HPDE6-E6E7 (cell line): ENCODE results near the gene SLC35B2.

ENCODE experiments used
- DNase-seq: peaks from one replicate; pipeline ENCODE4 v3.0.0; 2011; ENCODE audit warnings: missing footprints; ENCODE audit errors: extremely low spot score

SLC35B2 gene

GRCh38 chr6:44286285-44286565 lies 28.9 kb upstream of the SLC35B2 start:
- no peak for DNase-seq

- DNase-seq = no peak
Measured at GRCh38 chr6:44285552-44286284, 28.4 kb upstream of the SLC35B2 start.

- no peak for DNase-seq
Measured at GRCh38 chr6:44284867-44285266, 27.5 kb upstream of the SLC35B2 start.

- DNase-seq = no peak
Measured at GRCh38 chr6:44284121-44284520, 26.8 kb upstream of the SLC35B2 start.

GRCh38 chr6:44278774-44279697 lies 21.7 kb upstream of the SLC35B2 start:
- no peak for DNase-seq

GRCh38 chr6:44278315-44278714 lies 21.0 kb upstream of the SLC35B2 start:
- no peak for DNase-seq

- no peak for DNase-seq
Measured at GRCh38 chr6:44277763-44278162, 20.4 kb upstream of the SLC35B2 start.

- DNase-seq = no peak
Measured at GRCh38 chr6:44276667-44277640, 19.6 kb upstream of the SLC35B2 start.

GRCh38 chr6:44275749-44276648 lies 18.7 kb upstream of the SLC35B2 start:
- DNase-seq = no peak

- no peak for DNase-seq
Measured at GRCh38 chr6:44275271-44275748, 18.0 kb upstream of the SLC35B2 start.

- no peak for DNase-seq
Measured at GRCh38 chr6:44273617-44274016, 16.3 kb upstream of the SLC35B2 start.

GRCh38 chr6:44272999-44273566 lies 15.8 kb upstream of the SLC35B2 start:
- no peak for DNase-seq

GRCh38 chr6:44272529-44272928 lies 15.2 kb upstream of the SLC35B2 start:
- DNase-seq = no peak

- no peak for DNase-seq
Measured at GRCh38 chr6:44271914-44272313, 14.6 kb upstream of the SLC35B2 start.

GRCh38 chr6:44271406-44271723 lies 14.0 kb upstream of the SLC35B2 start:
- DNase-seq = no peak

- no peak for DNase-seq
Measured at GRCh38 chr6:44270526-44271405, 13.4 kb upstream of the SLC35B2 start.

- no peak for DNase-seq
Measured at GRCh38 chr6:44269921-44270525, 12.7 kb upstream of the SLC35B2 start, which contains the start of gene TMEM151B. Gene TMEM151B (plus strand): TSS chr6:44270450. CDS start chr6:44270743, 293 bp downstream.

- DNase-seq = no peak
Measured at GRCh38 chr6:44269178-44269920, 12.0 kb upstream of the SLC35B2 start.
